ENCODE results near the gene YBEY. TPM values are rescaled to one million over a fixed set of nuclear protein-coding genes. Genes with fewer than 3 reads are reported as not detected.

The YBEY gene
- total and polyA plus RNA-seq, 2 of the 13 experiments (the other 11 are each of a cell fraction or from before 2014, with no cell fraction given): 6.5 to 8.9 TPM

GRCh38 chr21:46285761-46286647, at the start of gene YBEY (continued):
- peak; percentile 40 for TF ChIP-seq MED8 (CRISPR knock-in tag; IDR thresholded peaks at IDR 0.05; ENCODE audit: insufficient replicate concordance)
- no peak for TF ChIP-seq ZNF652 (CRISPR knock-in tag; IDR thresholded peaks at IDR 0.05; ENCODE audit: borderline replicate concordance, low read depth)
- TF ChIP-seq EEA1 (CRISPR knock-in tag; IDR thresholded peaks at IDR 0.05; ENCODE audit: borderline replicate concordance): peak; percentile 90
- TF ChIP-seq ARID2 (CRISPR knock-in tag; IDR thresholded peaks at IDR 0.05; ENCODE audit: borderline replicate concordance): peak; percentile 50; the same call in 1 of the 2 replicates
- no peak; the same call in 1 of the 2 replicates for TF ChIP-seq ZNF800 (CRISPR knock-in tag; IDR thresholded peaks at IDR 0.05)
- TF ChIP-seq PPARG (CRISPR knock-in tag; conservative IDR thresholded peaks at IDR 0.05): no peak
- peak; percentile 72; the same call in 1 of the 2 replicates for TF ChIP-seq ELF4 (CRISPR knock-in tag; IDR thresholded peaks at IDR 0.05; ENCODE audit: borderline replicate concordance)
- TF ChIP-seq ZNF614 (CRISPR knock-in tag; IDR thresholded peaks at IDR 0.05; ENCODE audit: borderline replicate concordance): no peak
- no peak for TF ChIP-seq SNRNP70 (IDR thresholded peaks at IDR 0.05; ENCODE audit: low read depth, low read length)
- TF ChIP-seq ELK4 (CRISPR knock-in tag; IDR thresholded peaks at IDR 0.05; ENCODE audit: borderline replicate concordance): peak; percentile 81; the same call in 1 of the 2 replicates
- TF ChIP-seq TEAD2 (CRISPR knock-in tag; IDR thresholded peaks at IDR 0.05): peak; percentile 32; the same call in 1 of the 2 replicates
- peak; percentile 77 for TF ChIP-seq HNRNPLL (IDR thresholded peaks at IDR 0.05; ENCODE audit: low read depth, low read length, poor library complexity, severe bottlenecking)
- TF ChIP-seq IKZF1 (IDR thresholded peaks at IDR 0.05): no peak
- TF ChIP-seq ZNF710 (CRISPR knock-in tag; IDR thresholded peaks at IDR 0.05; ENCODE audit: borderline replicate concordance): 0 out of 2 replicates have a peak, but pooled peaks have one; percentile 28
- TF ChIP-seq ZNF672 (CRISPR knock-in tag; IDR thresholded peaks at IDR 0.05): no peak; the same call in 1 of the 2 replicates
- TF ChIP-seq ZNF552 (CRISPR knock-in tag; IDR thresholded peaks at IDR 0.05; ENCODE audit: borderline replicate concordance): no peak
- peak; percentile 70; the same call in 1 of the 2 replicates for TF ChIP-seq GLI4 (CRISPR knock-in tag; IDR thresholded peaks at IDR 0.05; ENCODE audit: borderline replicate concordance)
- peak; percentile 97 for TF ChIP-seq SPEN (CRISPR knock-in tag; IDR thresholded peaks at IDR 0.05; ENCODE audit: low read depth)
- no peak for TF ChIP-seq ZNF276 (CRISPR knock-in tag; IDR thresholded peaks at IDR 0.05; ENCODE audit: low read depth)
- TF ChIP-seq HOXA9 (CRISPR knock-in tag; IDR thresholded peaks at IDR 0.05; ENCODE audit: borderline replicate concordance): peak; percentile 89; the same call in 1 of the 2 replicates
- TF ChIP-seq FOXK2 (IDR thresholded peaks at IDR 0.05): no peak
- peak; percentile 32; the same call in 1 of the 2 replicates for TF ChIP-seq ZNF780A (CRISPR knock-in tag; IDR thresholded peaks at IDR 0.05)
